OCI-LY1 (cell line): ENCODE measurements around the gene CYFIP1.

Experiments used
- CTCF ChIP-seq: fragments of 200-600 bp; sonication (generic), shearing (Covaris generic); IDR thresholded peaks from 2 replicates; pipeline ENCODE4 v1.5.1; 2017; ENCODE audit warnings: mild to moderate bottlenecking, antibody characterized with exemption, low read length, moderate library complexity, mixed read lengths
- EZH2 ChIP-seq: fragments of 200-600 bp; sonication (generic), shearing (Covaris generic); IDR thresholded peaks from 2 replicates; pipeline ENCODE4 v1.8.0; 2017; ENCODE audit warnings: borderline replicate concordance, mixed run types, mild to moderate bottlenecking, antibody characterized with exemption, low read length, moderate library complexity, mixed read lengths

DNA sequence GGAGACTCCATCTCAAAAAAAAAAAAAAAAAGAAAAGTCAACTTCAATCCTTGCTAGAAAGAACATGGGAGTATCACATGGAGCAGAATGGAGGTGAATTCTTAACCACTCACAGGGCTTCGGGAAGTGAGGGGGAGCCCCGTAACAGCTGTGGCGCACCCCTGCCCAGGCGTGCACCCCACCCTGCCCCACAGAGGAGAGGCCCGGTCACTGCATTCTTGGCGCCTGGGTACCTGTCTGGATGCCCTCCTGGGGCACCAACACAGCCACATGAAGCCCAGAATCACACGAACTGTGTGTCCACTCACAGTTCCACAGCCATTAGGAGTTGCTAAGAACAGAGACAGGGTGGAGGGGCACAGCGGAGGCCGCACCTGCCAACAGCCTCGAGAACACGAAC is 89.9 kb downstream of the CYFIP1 start:
- no peak for TF ChIP-seq CTCF
- TF ChIP-seq EZH2, result no peak
